ENCODE measurements around the gene PPP1CB.

DNA sequence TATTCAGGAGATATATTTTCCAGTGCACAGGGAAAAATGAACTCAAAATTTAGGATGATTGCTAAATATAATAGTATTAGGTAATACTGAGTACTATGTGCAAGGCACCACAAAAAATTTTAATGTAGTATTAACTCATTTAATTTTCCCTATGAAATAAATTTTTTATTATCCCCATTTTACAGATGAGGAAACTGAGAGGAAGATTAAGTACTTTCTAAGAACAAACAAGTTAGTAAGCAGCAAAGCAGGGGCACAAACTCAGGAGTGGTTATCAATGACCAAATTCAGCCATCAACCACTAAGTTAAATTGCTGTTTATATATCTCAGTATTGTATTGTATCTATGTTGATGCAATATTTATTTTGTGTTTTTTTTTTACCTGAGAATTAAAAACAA is 73.2 kb downstream of the PPP1CB start:
- TF ChIP-seq POLR2A (IDR thresholded peaks at IDR 0.05; ENCODE audit: low read depth, low read length) (no peak), POLR2AphosphoS5 (IDR thresholded peaks at IDR 0.05; ENCODE audit: low read depth, low read length) (no peak)

Data from GM12892 (cell line).